Suppressor macrophage treated with lipopolysaccharide for 1 hour (primary cell): Measurements from ENCODE around the gene ZBTB17.
A peak's percentile ranks its signal among the peaks of the same experiment; 100 is the strongest.
"Not testable (repeated sequence)": the region's sequence is repeated elsewhere in the genome, so short reads cannot be mapped to it uniquely, and the experiment has no call there.

Experiments used
- DNase-seq, 3 donors: peaks; one replicate each; pipeline ENCODE4 v3.0.0-alpha.2; 2020 to 2022

ZBTB17 gene

DNA sequence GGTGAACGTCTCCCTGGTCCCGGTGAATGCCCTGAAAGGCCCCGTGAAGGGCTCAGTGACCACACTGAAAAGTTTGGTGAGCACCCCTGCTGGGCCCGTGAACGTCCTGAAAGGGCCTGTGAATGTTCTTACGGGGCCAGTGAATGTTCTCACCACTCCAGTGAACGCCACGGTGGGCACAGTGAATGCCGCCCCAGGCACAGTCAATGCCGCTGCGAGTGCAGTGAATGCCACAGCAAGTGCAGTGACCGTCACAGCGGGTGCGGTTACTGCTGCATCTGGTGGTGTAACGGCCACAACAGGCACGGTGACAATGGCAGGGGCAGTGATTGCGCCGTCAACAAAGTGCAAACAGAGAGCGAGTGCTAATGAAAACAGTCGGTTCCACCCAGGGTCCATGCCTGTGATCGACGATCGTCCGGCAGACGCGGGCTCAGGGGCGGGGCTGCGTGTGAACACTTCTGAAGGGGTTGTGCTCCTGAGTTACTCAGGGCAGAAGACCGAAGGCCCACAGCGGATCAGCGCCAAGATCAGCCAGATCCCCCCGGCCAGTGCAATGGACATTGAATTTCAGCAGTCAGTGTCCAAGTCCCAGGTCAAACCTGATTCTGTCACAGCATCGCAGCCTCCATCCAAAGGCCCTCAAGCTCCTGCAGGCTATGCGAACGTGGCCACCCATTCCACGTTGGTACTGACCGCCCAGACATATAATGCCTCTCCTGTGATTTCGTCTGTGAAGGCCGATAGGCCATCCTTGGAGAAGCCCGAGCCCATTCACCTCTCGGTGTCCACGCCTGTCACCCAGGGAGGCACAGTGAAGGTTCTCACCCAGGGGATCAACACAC is 41.5 kb downstream of the ZBTB17 start:
- no peak for DNase-seq

DNA sequence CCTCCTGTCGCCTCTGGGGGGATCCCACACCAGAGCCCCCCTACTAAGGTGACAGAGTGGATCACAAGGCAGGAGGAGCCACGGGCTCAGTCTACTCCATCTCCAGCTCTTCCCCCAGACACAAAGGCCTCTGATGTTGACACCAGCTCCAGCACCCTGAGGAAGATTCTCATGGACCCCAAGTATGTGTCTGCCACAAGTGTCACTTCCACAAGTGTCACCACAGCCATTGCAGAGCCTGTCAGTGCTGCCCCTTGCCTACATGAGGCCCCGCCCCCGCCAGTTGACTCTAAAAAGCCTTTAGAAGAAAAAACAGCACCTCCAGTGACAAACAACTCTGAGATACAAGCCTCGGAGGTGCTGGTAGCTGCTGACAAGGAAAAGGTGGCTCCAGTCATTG is 42.2 kb downstream of the ZBTB17 start:
- no peak for DNase-seq

DNA sequence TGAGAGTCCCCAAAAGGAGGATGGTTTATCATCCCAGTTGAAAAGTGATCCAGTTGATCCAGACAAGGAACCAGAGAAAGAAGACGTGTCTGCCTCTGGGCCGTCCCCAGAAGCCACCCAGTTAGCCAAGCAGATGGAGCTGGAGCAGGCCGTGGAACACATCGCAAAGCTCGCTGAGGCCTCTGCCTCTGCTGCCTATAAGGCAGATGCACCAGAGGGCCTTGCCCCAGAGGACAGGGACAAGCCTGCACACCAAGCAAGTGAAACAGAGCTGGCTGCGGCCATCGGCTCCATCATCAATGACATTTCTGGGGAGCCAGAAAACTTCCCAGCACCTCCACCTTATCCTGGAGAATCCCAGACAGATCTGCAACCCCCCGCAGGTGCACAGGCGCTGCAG is 43.3 kb downstream of the ZBTB17 start:
- no peak for DNase-seq

DNA sequence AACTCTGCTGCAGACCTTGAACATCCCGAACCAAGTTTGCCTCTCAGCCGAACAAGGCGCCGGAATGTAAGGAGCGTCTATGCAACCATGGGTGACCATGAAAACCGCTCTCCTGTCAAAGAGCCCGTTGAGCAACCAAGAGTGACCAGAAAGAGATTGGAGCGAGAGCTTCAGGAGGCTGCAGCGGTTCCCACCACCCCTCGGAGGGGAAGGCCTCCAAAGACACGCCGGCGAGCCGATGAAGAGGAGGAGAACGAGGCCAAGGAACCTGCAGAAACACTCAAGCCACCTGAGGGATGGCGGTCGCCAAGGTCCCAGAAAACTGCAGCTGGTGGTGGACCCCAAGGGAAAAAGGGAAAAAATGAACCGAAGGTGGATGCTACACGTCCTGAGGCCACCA is 44.0 kb downstream of the ZBTB17 start:
- no peak for DNase-seq

DNA sequence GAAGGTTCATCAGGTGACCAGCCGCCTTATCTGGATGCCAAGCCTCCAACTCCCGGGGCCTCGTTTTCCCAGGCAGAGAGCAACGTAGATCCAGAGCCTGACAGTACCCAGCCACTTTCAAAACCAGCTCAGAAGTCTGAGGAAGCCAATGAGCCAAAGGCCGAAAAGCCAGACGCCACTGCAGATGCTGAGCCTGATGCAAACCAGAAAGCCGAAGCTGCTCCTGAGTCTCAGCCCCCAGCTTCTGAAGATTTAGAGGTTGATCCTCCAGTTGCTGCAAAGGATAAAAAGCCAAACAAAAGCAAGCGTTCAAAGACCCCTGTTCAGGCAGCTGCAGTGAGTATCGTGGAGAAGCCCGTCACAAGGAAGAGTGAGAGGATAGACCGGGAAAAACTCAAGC is 44.5 kb downstream of the ZBTB17 start:
- no peak for DNase-seq

DNA sequence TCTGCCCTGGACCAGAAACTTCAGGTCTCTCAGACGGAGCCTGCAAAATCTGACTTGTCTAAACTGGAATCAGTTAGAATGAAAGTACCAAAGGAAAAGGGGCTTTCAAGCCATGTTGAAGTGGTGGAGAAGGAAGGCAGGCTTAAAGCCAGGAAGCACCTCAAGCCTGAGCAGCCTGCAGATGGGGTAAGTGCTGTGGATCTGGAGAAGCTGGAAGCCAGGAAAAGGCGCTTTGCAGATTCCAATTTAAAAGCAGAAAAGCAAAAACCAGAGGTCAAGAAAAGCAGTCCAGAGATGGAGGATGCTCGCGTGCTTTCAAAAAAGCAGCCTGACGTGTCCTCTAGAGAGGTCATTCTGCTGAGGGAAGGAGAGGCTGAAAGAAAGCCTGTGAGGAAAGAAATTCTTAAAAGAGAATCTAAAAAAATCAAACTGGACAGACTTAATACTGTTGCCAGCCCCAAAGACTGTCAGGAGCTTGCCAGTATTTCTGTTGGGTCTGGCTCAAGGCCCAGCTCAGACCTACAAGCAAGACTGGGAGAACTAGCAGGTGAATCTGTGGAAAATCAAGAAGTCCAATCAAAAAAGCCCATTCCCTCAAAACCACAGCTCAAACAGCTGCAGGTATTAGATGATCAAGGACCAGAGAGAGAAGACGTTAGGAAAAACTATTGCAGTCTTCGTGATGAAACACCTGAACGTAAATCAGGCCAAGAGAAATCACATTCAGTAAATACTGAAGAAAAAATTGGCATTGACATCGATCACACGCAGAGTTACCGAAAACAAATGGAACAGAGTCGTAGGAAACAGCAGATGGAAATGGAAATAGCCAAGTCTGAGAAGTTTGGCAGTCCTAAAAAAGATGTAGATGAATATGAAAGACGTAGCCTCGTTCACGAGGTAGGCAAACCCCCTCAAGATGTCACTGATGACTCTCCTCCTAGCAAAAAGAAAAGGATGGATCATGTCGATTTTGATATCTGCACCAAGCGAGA is 46.6 kb downstream of the ZBTB17 start:
- DNase-seq = no peak

DNA sequence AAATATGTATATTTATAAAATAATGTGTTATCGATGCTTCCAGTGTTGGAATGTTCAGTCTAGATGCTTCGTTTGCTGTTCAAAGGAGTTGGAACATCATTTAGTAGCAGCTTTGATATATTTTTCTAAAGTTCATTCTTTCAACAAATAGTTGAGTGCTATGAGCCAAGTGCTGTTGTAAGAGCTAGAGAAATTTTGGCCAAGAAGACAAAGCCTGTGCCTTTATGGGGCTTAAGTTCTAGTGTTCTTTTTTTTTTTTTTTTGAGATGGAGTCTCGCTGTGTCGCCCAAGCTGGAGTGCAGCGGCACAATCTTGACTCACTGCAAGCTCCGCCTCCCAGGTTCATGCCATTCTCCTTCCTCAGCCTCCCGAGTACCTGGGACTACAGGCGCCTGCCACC is 49.5 kb downstream of the ZBTB17 start:
- DNase-seq = not testable (repeated sequence)

DNA sequence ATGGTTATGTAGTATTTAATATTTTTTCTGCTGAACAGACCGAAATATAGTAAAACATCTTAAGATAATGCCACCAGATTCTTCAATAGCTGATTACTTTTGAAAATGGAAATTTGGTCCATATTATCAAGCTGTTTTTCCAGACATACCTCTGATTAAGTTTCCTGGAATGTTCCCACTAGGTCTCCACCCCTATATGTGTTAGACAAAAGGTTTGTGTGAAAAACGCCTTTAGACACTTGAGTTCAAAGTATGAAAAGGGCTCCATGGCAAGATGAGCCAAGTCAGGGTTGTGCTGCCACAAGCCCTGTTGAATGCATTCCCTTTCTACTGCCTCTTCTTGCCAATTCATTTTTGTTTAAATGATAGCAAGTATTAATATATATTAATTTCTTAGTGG is 52.7 kb downstream of the ZBTB17 start:
- DNase-seq = no peak

DNA sequence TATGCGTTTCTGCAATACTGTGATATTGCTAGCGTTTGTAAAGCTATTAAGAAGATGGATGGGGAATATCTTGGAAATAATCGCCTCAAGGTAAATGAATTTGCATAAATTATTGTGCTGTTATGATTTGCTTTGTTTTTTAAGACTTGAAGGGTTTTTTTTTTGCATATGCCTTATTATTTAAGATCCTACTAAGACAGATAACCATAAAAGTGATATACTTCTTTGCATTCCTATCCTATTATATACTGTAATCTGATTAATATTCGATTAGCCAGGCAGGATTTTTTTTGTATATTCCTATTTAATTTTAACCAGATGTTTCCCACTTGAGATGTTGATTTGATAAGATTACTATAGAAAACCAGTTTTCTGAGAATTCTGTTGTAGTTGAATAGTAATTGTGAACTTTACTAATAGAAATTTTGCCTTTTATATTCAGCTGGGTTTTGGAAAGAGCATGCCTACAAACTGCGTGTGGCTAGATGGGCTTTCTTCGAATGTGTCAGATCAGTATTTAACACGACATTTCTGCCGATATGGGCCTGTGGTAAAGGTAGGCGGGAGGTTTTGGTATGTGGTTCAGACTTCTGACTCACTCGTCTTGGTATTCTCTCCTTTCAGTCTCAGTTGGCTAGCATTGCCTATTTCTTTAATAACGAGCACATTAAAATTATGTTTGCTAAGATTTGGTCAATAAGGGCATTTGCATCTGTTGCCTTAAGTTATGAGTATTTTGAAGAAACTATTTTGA is 56.8 kb downstream of the ZBTB17 start:
- no peak for DNase-seq

DNA sequence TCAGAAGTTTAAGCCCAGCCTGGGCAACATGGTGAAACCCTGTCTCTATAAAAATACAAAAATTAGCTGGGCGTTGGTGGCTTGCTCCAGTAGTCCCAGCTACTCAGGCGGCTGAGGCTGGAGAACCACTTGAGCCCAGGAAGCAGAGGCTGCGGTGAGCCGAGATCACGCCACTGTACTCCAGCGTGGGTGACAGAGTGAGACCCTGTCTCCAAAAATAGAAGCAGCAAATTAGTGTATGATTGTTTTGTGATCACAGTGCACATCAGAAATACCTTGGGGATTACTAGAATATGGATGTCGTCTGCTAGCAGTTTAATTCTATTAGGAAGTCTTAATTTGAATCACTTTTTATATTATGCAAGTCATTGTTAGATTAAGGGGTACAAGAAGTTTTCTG is 59.0 kb downstream of the ZBTB17 start:
- no peak for DNase-seq

DNA sequence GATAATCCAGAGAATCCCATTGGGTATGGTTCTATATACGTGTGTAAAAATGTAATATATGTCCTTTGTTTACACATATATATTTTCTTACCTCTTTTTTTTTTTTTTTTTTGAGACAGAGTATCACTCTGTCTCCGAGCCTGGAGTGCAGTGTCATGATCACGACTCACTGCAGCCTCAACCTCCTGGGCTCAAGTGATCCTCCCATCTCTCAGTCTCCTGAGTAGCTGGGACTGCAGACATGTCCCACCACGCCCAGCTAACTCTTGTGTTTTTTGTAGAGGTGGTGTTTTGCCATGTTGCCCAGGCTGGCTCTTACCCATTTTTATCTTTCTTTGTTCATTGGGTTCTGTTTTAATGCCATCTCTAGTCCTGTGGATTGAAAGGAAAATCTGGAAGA is 59.5 kb downstream of the ZBTB17 start:
- peak in 1 of 3 donors; percentile 9 for DNase-seq

DNA sequence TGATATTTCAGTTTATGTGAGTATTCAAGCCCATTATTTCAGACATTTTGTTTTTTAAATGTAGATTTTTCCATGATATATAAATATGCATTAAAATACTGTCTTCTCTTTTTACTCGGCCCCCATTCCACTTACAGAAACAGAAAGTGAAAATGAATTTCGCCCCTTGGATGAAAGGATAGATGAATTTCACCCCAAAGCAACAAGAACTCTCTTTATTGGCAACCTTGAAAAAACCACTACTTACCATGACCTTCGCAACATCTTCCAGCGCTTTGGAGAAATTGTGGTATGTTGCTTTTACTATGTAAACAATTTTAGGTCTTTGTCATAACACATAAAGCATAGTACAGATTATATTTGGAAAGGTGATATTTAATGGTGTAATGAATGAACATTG is 59.9 kb downstream of the ZBTB17 start:
- DNase-seq = peak in 1 of 3 donors; percentile 17

DNA sequence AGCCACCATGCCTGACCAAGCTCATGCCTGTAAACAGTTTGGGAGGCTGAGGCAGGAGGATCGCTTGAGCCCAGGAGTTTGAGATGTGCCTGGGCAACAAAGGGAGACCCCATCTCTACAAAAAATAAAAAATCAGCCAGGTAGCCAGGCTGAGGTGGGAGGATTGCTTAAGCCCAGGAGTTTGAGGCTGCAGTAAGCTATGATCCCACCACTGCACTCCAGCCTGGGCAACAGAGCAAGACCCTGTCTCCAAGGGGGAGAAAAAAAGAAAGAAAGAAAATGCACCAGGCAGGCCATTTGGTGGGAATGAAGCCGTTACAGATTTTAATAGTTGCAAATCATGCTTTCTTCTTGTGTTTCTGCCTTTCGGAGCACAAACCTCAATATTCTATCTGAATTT is 62.3 kb downstream of the ZBTB17 start:
- not testable (repeated sequence) for DNase-seq

DNA sequence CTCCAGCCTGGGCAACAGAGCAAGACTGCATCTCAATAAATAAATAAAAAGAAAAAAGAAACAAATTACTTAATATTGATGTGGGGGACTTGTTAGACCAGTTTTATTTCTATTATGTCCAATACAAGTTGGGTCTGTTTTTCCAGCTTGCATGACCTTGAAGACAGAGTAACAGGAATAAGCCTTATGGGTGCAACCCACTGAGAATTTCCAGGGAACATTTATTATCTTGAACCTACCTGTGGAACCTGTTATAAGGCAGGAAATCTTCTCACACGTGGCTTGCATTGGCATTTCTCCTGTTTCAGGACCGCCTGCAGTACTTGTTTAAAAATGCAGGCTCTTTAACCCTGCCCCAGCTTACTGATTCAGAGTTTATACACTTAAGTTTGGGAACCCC is 64.0 kb downstream of the ZBTB17 start:
- DNase-seq = no peak

DNA sequence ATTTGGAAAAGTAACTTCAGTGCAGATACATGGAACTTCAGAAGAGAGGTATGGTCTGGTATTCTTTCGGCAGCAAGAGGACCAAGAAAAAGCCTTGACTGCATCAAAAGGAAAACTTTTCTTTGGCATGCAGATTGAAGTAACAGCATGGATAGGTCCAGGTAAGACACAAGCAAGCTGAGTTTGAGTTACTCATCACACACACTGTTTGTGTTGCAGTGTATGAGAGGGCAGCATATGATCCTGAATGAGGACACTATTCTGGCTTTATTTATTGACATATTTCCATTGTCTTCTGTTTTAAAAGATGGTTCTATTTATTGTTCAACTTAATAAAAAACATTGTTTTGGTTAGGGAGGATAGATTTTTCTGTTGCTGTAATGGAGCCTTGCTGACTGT is 64.8 kb downstream of the ZBTB17 start:
- DNase-seq = no peak

DNA sequence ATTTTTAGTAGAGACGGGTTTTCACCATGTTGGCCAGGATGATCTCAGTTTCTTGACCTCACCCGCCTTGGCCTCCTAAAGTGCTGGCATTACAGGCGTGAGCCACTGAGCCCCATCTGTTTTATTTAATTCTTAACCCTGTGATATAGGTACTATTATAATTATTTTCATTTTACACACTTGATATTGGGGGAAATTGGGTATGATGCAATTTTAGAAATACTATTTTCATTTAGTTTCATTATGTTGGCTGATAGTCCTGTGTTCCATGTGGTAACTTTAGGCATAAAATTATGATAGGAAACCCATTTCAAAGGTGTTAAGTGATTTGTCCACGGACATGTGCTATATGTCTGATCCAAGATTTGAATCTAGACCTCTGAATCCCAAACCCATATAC is 67.3 kb downstream of the ZBTB17 start:
- no peak for DNase-seq

DNA sequence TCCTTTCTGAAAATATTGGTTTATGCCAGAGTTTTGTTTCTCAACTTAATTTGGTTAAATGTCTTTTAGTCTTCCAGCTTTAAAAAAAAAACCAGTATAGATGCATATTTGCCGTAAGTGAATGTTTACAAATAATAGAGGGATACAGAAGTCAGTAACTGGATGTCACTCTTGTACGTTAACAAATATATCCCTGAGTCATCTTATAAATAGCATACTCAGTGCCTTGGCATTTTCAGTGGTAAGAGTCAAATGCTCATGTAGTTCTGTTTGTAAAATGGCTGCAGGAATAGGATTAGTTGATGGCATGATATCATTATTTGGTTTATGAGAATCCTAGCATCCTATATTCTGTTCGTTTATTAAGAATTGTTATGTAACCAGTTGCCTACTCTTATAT is 73.0 kb downstream of the ZBTB17 start:
- DNase-seq = peak in 2 of 3 donors; percentile 31 to 40

DNA sequence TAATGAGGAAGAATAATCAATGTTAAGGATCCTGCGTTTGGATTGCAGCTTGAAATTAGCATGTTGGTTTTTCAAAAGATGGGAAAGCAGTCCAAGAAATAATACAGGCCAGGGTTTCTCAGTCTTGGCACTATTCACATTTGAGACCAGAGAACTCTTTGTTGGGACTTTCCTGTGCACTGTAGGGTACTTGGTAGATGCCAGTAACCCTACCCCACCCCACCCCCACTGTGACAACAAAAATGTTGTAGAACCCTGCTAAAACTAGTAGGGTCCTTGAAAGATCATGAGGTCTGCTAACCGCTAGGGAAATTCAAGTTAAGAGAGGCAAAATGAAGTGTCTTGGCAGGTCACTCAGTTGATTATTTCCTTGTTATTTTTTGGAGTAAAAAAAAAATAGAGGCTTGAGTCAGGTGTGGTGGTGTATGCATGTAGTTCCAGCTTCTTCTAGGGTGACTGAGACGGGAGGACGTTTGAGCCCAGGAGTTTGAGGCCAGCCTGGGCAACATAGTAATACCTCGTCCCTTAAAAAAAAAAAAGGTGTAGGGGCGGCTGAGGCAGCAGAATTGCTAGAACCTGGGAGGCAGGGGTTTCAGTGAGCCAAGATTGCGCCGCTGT is 75.1 kb downstream of the ZBTB17 start:
- no peak for DNase-seq

DNA sequence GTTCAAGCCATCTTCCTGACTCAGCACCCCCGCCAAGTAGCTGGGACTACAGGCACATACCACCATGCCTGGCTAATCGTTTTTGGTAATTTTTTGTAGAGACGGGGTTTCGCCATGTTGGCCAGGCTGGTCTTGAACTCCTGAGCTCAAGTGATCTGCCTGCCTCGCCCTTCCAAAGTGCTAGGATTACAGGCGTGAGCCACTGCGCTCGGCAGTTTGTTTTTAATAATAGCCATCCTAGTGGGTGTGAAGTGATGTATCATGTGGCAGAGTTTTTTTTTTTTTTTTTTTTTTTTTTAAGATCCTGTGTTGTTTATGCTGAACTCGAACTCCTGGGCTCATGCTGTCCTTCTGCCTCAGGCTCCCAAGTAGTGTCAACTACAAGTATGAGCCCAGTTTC is 76.6 kb downstream of the ZBTB17 start:
- DNase-seq = no peak

DNA sequence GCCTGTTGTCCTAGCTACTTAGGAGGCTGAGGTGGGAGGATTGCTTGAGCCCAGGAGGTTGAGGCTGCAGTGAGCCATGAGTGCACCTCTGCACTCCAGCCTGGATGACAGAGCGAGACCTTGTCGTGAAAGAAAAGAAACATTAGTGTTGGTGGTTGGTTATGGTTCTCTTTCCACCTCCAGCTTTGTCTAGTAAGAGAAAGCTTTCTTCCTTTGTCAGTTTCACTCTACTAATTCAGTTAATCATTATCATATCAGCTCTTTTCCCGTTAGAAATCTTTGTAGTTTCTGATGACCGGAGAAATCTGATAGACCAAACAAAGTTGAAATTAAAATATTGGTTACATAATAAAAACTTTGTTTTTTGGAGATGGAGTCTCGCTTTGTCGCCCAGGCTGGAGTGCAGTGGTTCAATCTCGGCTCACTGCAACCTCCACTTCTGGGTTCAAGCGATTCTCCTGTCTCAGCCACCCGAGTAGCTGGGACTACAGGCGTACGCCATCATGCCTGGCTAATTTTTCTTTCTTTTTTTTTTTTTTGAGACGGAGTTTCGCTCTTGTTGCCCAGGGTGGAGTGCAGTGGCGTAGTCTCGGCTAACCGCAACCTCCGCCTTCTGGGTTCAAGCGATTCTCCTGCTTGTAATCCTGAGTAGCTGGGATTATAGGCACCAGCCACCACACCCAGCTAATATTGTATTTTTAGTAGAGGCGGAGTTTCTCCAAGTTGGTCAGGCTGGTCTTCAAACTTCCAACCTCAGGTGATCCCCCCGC is 78.9 kb downstream of the ZBTB17 start:
- DNase-seq = not testable (repeated sequence)

DNA sequence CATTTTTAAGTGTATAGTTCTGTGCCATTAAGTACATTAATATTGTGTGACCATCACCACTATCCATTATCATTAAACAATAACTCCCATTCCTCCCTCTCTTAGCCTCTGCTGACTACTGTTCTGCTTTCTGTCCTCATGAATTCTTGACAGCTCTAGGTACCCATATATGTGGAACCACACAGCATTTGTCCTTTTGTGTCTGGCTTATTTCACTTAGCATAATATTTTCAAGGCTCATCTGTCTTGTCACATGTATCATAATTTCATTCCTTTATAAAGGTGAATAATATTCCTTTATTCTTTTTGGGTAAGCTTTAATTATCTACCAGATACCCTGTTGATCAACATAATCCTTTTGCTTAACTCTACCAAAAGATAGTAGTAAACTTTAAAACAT is 80.7 kb downstream of the ZBTB17 start:
- no peak for DNase-seq
